VCaP (cell line): ENCODE data around the gene SOCS3.

Source experiments
- H3K27ac ChIP-seq: fragments of 450-650 bp; 2 replicates; pipeline ENCODE4 v1.5.1; 2017
- CTCF ChIP-seq: fragments of 450-650 bp; conservative IDR thresholded peaks from 2 replicates; pipeline ENCODE4 v1.5.1; 2017; ENCODE audit warnings: mild to moderate bottlenecking, moderate library complexity

Gene SOCS3

GRCh38 chr17:78346605-78347250 lies 13.1 kb downstream of the SOCS3 start:
- no peak overlapping the region for H3K27ac ChIP-seq
- no peak for TF ChIP-seq CTCF

- no peak overlapping the region for H3K27ac ChIP-seq
- TF ChIP-seq CTCF: no peak
Observed at GRCh38 chr17:78345791-78346494, 13.9 kb downstream of the SOCS3 start.

DNA sequence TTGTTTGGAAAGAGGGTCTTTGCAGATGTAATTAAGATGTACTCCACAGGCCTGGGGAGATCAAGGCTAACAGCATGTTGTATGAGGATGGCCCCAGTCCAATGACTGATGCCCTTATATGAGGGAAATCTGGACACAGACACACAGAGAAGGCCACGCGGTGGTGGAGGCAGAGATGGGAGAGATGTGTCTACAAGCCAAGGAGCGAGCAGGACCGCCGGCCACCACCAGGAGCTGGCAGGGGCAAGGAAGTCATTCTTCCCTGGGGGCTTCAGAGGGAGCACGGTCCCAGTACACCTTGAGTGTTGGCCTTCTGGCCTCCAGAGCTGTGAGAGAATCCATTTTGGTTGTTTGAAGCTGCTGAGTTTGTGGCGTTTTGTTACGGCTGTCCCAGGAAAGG lies 14.7 kb downstream of the SOCS3 start:
- TF ChIP-seq CTCF: no peak
- no peak overlapping the region for H3K27ac ChIP-seq

DNA sequence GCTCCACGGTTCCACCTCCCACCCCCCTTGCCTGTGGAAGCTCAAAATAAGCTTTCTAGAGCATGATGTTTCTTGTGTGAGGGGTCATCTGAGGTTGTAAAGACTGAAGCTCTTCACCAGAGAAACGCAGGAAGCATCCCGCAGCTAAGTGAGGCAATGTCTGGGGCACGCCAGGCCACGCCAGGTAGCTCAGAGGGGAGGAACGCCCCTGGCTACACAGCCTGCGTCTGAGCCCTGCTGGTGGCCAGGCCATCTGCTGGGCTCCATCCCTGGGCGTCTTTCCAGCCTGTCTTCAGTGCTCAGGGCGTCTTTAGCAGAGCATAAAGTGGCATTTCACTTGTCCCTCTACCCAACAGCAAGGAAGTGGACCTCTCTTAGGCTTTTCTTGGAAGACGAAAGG lies 15.2 kb downstream of the SOCS3 start:
- no peak overlapping the region for H3K27ac ChIP-seq
- no peak for TF ChIP-seq CTCF

GRCh38 chr17:78343543-78344201 lies 16.2 kb downstream of the SOCS3 start:
- TF ChIP-seq CTCF: no peak
- H3K27ac ChIP-seq: no peak overlapping the region

GRCh38 chr17:78343187-78343542 lies 16.7 kb downstream of the SOCS3 start:
- no peak for TF ChIP-seq CTCF
- no peak overlapping the region for H3K27ac ChIP-seq

DNA sequence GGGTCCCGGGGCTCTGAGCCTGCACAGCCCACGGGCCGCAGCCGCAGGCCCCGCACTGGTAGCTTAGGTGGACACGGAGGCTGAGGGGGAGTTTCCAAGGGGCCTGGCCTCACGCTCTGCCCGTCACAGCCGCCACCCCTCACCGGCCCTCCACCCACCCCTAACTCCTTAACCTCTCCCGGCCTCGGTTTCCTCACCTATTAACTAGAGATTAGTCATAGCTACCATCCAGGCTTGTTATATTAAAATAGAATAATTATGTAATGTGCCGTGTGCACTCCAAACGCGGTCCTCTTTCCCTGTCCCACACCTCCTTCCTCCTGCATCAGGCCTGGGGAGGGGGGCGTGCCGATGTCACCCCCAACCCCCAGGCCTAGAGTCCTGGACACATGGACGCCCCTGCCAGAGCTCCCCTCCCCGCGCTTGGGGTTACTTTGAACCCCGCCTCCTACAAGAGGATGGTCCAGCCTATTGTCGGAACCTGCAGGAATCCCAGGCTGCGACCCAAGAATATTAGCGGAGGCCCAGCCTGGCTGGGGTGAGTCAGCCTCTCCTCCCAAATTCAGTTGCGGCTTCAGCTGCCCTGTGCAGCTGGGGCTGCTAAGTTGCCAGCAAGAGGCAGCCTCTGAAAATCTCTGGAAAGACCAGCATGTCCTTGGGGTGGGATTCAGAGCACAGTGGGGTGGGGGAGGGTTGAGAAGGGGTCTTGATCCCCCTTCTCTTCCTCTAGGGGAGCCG lies 17.3 kb downstream of the SOCS3 start:
- H3K27ac ChIP-seq: peak overlapping the region; percentile 80; the same call in 1 of the 2 replicates
- no peak for TF ChIP-seq CTCF
